Measurements from ENCODE around the gene TRAPPC2L.
"Not testable (repeated sequence)": the region's sequence is repeated elsewhere in the genome, so short reads cannot be mapped to it uniquely, and the experiment has no call there.

Gene TRAPPC2L

DNA sequence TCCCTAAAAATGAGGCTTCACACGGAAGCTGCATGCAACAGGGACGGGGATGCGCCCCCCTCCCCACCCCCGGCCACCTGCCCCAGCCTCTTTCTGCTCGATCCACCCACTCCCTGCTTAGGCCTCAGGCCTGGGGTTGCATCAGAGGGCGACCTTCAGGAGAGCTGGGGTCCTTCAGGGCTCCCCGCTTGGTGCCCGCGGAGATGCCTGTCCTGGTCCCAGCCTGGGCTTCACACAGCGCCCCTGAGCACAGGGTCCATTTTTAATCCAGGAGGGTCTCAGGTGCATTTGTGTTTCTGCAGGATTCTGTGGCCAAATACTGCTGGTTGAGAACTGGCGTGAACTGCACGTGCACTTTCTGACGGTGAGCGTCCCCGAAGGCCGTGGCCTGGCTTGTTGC is 37.8 kb upstream of the TRAPPC2L start:
- no peak for DNase-seq

GRCh38 chr16:88820385-88821025 is 36.4 kb upstream of the TRAPPC2L start:
- no peak for DNase-seq

DNA sequence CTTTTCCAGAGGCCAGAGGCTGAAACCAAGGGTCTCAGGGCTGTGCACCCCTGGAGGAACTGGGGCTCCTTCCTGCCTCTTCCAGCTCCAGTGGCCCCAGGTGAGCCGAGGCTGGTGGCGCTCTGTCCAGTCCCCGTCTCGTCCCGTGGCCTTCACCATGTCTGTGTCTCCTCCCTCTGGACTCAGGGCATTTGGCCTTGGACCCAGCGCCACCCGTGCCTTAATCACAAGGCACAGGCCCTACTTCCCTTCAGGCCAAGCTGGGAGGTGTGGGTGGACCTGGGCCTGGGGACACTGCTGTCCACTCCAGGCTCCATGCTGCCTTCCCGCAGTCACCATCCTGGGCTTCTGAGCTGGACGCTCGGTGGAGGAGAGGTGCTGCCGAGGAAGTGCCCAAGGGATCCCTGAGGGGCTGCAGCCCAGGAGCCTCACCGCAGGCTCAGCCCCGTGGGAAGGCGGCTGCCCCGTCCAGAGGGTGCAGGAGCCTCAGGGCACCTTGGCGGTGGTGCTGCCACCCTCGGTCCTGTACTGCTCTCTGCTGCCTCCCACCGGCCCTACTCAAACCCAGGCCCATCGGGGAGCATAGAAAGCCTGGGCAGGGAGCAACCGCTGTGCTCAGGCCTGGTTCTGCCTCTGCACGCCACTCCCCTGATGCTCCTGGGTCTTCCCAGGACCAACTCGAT is 35.6 kb upstream of the TRAPPC2L start:
- DNase-seq: no peak

GRCh38 chr16:88822281-88823040 is 34.5 kb upstream of the TRAPPC2L start:
- DNase-seq: no peak

- DNase-seq: not testable (repeated sequence)
Measured at GRCh38 chr16:88823646-88824045, 33.3 kb upstream of the TRAPPC2L start.

DNA sequence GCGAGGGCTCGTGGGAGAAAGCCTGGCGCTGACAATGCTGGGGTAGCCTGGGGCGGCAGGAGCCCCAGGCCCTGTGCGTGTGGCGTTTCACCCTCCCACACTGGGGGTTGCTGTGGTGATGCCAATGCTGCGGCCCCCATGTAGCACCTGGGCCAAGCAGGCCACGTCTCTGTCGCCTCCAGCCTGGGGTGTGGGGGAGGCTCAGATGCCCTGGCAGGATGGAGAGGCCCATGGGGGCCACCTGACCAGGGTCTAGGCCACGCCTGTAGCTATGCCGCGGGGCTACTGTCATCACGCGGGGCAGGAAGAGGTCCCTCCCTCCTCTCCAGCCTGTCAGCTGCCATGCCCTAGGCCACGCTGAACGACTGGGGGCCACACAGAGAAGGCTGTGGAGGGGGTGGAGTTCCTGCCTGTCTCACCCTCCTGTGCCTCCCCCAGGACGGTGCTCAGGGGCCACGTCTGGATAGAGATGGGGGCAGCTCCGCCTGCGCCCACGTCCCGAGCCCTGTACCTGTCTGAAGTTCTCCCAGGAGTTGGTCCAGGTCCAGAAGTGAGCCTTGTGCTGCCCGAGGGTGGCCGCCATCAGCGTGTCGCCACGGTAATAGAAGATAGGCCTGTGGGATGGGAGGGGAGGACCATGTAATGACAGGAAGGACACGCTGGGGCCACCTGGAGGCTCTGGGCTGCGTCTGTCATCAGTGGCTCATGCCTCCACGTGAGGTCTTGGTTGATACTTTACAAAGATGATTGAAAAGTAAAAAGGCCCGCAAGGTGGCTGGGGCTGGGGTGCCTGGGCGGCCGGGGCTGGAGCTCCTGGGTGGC is 32.5 kb upstream of the TRAPPC2L start:
- no peak for DNase-seq

- DNase-seq: no peak
Measured at GRCh38 chr16:88825146-88825545, 31.8 kb upstream of the TRAPPC2L start.

GRCh38 chr16:88826070-88826840 is 30.7 kb upstream of the TRAPPC2L start:
- no peak for DNase-seq

DNA sequence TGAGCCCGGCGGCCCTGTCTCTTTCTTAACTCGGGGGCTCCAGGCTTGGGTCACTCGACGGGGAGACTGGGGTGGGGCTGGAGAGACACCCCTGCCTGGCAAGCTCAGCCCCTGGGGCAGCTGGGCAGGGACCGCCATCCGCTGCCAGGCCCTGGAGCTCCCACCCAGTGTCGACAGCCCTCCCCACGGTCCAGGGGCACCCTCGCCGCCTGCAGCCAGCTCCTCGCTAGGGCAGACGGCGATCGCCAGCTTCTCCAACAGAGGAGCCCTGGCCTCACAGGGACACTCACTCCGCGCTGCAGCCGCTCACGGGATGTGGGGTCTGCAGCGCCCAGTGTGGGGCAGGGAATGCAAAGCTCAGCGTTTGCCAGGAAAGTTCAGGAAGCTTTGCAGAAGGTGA is 29.2 kb upstream of the TRAPPC2L start:
- DNase-seq: no peak

DNA sequence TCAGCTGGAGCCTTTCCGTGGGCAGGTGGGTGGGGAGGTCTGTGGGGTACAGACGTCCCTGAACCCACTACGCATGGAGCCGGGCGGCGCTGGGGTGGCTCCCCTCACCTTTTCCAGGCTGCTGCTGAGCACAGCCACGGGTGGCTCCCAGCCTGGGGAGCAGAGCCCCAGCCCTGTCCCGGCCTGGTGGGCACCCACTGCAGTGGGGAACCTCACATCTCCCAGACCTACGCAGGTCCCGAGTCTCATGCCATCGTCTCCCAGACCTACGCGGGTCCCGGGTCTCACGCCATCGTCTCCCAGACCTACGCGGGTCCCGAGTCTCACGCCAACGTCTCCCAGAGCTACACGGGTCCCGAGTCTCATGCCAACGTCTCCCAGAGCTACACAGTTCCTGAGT is 28.2 kb upstream of the TRAPPC2L start:
- no peak for DNase-seq

DNA sequence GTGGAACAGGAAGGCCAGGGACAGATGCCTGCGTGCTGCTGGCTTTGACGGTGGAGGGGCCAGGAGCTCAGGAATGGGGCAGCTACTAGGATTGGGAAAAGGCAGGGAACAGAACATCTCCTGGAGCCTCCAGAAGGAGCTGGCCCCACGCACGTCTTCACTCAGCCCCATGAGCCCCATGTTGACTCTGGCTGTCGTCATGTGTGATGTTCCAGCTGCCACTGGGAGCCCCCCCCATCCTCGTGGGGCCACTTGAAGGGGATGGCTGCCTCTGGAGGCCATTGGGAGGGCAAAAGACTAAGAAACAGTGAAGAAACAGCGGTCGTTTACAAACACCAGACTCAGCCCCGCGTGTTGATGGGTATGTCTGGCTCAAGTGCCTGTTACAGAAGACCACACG is 26.7 kb upstream of the TRAPPC2L start:
- no peak for DNase-seq

DNA sequence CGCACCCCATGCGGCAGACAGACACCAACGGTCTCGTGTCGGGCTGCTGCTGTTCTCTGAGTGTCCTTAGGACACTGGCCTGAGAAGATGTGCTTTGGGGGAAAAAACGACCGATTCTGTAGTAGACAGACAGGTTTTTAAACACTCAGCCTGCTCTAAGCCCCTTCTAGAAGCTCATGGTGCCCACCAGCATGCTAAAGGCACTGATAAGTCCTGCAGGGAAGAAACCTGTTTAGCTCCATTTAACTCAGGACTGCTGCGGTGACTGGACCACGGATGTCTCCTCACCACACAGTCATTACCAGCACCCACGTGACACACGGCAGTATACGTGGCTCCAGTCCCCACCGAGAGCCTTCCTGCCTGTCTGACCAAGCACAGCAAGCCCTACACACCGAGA is 26.1 kb upstream of the TRAPPC2L start:
- DNase-seq: no peak

- DNase-seq: no peak
Measured at GRCh38 chr16:88831838-88832237, 25.1 kb upstream of the TRAPPC2L start.

- DNase-seq: no peak
Measured at GRCh38 chr16:88833086-88833485, 23.8 kb upstream of the TRAPPC2L start.

DNA sequence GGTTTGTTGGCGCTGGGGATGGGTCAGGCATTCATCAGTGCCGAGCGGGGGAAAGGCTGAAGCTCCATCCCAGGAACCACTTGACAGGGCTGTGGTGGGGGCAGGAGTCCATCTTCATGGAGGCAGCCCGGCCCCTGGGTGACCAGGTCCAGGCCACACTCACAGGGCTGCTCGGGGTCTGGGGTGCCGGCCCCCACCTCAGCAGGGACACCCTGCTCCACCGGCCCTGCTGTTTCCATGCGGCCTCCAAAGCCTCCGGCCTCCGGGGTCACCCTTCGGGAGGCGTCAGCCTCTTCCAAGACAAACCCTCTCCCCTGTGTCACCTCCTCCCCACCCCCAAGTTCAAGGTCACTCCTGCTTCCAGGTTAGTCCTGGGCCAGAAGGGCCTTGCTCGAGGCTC is 22.3 kb upstream of the TRAPPC2L start:
- no peak for DNase-seq

GRCh38 chr16:88835383-88835782 is 21.5 kb upstream of the TRAPPC2L start:
- no peak for DNase-seq

DNA sequence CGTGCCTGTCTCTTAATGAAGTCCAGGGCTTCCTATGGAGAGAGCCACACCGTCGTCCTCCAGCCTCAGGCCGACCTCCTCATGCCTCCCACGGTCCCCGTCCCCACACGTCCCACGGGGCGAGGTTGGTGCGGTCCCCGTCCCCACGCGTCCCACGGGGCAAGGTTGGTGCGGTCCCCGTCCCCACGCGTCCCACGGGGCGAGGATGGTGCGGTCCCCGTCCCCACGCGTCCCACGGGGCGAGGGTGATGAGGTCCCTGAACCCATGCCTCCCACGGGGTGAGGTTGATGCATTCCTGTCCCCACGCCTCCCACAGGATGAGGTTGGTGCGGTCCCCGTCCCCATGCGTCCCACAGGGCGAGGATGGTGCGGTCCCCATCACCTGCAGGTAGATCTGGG is 21.1 kb upstream of the TRAPPC2L start:
- DNase-seq: no peak

DNA sequence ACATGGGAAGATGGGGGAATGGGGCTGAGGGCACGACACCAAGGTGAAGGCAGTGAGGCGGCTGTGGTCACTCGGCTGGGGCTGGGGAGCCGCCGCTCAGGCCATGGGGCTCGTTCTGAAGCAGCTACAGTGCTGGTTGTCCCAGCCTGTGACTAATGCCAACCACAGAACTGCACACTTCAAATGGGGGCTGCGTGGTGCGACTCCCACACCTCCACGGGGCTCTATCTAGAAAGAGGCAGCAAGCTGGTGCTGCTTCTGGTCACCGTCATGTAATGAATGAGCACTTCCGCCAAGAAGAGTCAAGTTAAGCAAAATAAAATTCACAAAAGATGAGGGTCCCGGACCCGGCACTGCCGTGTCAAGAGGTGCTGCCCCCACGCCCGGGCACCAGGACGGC is 20.1 kb upstream of the TRAPPC2L start:
- DNase-seq: no peak

- DNase-seq: no peak
Measured at GRCh38 chr16:88837806-88838205, 19.1 kb upstream of the TRAPPC2L start.

- DNase-seq: no peak
Measured at GRCh38 chr16:88838566-88838965, 18.4 kb upstream of the TRAPPC2L start.

DNA sequence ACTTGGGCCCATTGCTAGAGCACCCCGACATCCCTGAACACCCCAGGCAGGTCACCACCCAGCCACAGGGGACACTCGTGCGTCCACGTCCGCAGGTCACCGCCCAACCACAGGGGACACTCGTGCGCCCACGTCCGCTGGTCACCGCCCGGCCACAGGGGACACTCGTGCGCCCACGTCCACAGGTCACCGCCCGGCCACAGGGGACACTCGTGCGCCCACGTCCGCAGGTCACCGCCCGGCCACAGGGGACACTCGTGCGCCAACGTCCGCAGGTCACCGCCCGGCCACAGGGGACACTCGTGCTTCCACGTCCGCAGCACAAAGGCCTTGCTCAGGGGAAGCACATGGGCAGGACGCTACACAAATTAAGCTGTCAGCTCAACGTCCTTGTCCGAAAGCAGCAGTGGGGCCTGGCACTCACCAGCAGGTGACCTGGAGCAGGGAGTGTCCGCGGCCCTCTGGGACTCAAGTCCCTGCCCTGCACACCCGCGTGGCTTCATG is 17.8 kb upstream of the TRAPPC2L start:
- DNase-seq: no peak
